Measurements from ENCODE around the gene TMEM238. TPM values are rescaled to one million over a fixed set of nuclear protein-coding genes. Genes with fewer than 3 reads are reported as not detected.

Gene TMEM238
- total and polyA plus RNA-seq, 4 donors = 0.94 to 2.4 TPM; not detected in 2

DNA sequence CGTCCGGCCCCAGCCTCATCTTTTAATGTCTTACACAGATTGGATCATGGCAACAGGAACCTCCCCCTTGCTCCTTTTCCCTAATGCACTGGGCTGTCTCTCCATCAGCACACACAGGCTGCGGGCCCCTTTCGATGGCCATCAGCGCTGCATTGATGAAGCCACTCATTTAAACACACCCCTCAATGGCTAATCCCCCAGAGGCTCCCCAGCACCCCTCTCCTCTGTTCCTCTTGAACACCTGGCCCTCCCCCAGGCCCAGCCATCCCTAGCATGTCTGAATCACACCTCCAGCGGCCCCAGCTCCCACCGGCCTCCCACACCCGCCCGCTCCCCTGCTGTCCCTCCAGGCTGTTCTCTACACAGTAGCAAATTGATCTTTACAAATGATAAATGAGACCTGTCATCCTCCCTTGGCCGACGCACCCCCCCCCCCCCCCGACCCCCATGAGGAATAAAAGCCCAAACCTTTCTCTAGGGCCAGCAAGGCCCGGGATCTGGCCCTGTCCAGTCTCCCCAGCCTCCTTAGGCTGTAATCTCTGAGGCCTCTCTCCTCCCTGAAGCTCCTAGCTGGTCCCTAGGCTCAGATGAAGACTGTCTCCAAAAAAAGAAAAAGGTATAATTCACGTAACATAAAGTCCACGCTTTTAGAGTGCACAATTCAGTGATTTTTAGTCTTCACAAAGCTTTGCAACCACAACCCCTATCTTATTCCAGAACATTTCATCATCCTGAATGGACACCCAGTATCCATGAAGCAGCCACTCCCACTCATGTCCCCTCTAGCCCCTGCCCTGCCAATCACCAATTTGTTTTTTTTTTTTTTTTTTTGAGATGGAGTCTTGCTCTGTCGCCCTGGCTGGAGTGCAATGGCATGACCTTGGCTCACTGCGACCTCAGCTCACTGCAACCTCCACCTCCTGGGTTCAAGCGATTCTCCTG lies 9.0 kb upstream of the TMEM238 start:
- DNase-seq = no peak
- Histone ChIP-seq H3K4me3 (ENCODE audit: low read length in 2 of 2) (no peak overlapping the region), H3K27ac (ENCODE audit: low read depth in 1 of 2, low read length in 2 of 2) (no peak overlapping the region), H3K4me1 (ENCODE audit: control insufficient read depth in 1 of 2, insufficient read depth in 2 of 2, low read length in 2 of 2) (no peaks in the 10 kb centered on the region), H3K36me3 (ENCODE audit: control insufficient read depth in 1 of 2, insufficient read depth in 2 of 2, low read length in 1 of 2) (no peaks in the 10 kb centered on the region), H3K27me3 (ENCODE audit: control insufficient read depth in 1 of 2, insufficient read depth in 2 of 2, low read length in 1 of 2) (no peaks in the 10 kb centered on the region), H3K9me3 (ENCODE audit: control insufficient read depth, low read length) (no peaks in the 10 kb centered on the region)
- no peak for ATAC-seq (ENCODE audit: low FRiP score)
- 61 to 65% methylated on average over 18 of the region's 18 CpGs for WGBS, 2 donors
- intact Hi-C loops (cut with DNase I) = no loop called here

GRCh38 chr19:55391702-55392615 lies 7.9 kb upstream of the TMEM238 start:
- Histone ChIP-seq H3K4me1 (ENCODE audit: control insufficient read depth in 1 of 2, insufficient read depth in 2 of 2, low read length in 2 of 2) (no peaks in the 10 kb centered on the region), H3K36me3 (ENCODE audit: control insufficient read depth in 1 of 2, insufficient read depth in 2 of 2, low read length in 1 of 2) (no peaks in the 10 kb centered on the region), H3K27me3 (ENCODE audit: control insufficient read depth in 1 of 2, insufficient read depth in 2 of 2, low read length in 1 of 2) (no peaks in the 10 kb centered on the region), H3K27ac (ENCODE audit: low read depth in 1 of 2, low read length in 2 of 2) (no peak overlapping the region), H3K9me3 (ENCODE audit: control insufficient read depth, low read length) (no peaks in the 10 kb centered on the region), H3K4me3 (ENCODE audit: low read length in 2 of 2) (no peak overlapping the region)
- intact Hi-C loops (cut with DNase I) = no loop called here
- DNase-seq (no peak), ATAC-seq (ENCODE audit: low FRiP score) (no peak)
- WGBS, 2 donors = 69 to 72% methylated on average over 18 of the region's 18 CpGs

- intact Hi-C loops (cut with DNase I) = no loop called here
- Histone ChIP-seq H3K9me3 (ENCODE audit: control insufficient read depth, low read length) (no peaks in the 10 kb centered on the region), H3K27ac (ENCODE audit: low read depth in 1 of 2, low read length in 2 of 2) (no peak overlapping the region), H3K27me3 (ENCODE audit: control insufficient read depth in 1 of 2, insufficient read depth in 2 of 2, low read length in 1 of 2) (no peaks in the 10 kb centered on the region), H3K36me3 (ENCODE audit: control insufficient read depth in 1 of 2, insufficient read depth in 2 of 2, low read length in 1 of 2) (no peaks in the 10 kb centered on the region), H3K4me1 (ENCODE audit: control insufficient read depth in 1 of 2, insufficient read depth in 2 of 2, low read length in 2 of 2) (no peaks in the 10 kb centered on the region), H3K4me3 (ENCODE audit: low read length in 2 of 2) (no peak overlapping the region)
- ATAC-seq (ENCODE audit: low FRiP score) (no peak), DNase-seq (no peak)
- WGBS, 2 donors = 75 to 78% methylated on average over 12 of the region's 12 CpGs
Observed at GRCh38 chr19:55391191-55391670, 7.1 kb upstream of the TMEM238 start.

DNA sequence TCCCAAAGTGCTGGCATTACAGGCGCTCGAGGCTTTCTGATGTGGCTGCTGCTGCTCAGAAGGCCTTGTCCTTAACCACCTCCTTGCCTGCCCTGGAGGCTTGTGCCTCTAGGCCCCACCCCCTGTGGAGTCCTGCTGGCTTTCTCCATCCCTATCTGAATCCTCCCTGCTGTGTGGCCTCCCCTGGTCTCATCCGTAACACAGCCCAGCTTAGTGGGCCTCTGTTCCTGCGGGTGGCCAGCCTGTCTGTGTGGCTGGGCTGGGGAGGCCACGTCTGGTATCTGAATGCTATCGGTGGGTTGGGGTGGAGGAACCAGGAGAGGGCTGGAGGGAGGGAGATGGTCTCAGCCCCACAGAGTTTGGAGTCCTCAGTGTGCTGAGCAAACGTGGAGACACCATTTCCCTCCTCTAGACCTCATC lies 6.4 kb upstream of the TMEM238 start:
- intact Hi-C loops (cut with DNase I) = no loop called here
- no peaks in the 10 kb centered on the region for H3K4me1 ChIP-seq (ENCODE audit: control insufficient read depth in 1 of 2, insufficient read depth in 2 of 2, low read length in 2 of 2)
- no peak overlapping the region for H3K27ac ChIP-seq (ENCODE audit: low read depth in 1 of 2, low read length in 2 of 2)
- DNase-seq (no peak), ATAC-seq (ENCODE audit: low FRiP score) (no peak)
- 70 to 72% methylated on average over 7 of the region's 7 CpGs for WGBS, 2 donors
- H3K9me3 ChIP-seq (ENCODE audit: control insufficient read depth, low read length) = no peaks in the 10 kb centered on the region
- peaks cover 0 to 2% of the 10 kb centered on the region in 2 donors for H3K27me3 ChIP-seq (ENCODE audit: control insufficient read depth in 1 of 2, insufficient read depth in 2 of 2, low read length in 1 of 2)
- no peak overlapping the region for H3K4me3 ChIP-seq (ENCODE audit: low read length in 2 of 2)
- no peaks in the 10 kb centered on the region for H3K36me3 ChIP-seq (ENCODE audit: control insufficient read depth in 1 of 2, insufficient read depth in 2 of 2, low read length in 1 of 2)

DNA sequence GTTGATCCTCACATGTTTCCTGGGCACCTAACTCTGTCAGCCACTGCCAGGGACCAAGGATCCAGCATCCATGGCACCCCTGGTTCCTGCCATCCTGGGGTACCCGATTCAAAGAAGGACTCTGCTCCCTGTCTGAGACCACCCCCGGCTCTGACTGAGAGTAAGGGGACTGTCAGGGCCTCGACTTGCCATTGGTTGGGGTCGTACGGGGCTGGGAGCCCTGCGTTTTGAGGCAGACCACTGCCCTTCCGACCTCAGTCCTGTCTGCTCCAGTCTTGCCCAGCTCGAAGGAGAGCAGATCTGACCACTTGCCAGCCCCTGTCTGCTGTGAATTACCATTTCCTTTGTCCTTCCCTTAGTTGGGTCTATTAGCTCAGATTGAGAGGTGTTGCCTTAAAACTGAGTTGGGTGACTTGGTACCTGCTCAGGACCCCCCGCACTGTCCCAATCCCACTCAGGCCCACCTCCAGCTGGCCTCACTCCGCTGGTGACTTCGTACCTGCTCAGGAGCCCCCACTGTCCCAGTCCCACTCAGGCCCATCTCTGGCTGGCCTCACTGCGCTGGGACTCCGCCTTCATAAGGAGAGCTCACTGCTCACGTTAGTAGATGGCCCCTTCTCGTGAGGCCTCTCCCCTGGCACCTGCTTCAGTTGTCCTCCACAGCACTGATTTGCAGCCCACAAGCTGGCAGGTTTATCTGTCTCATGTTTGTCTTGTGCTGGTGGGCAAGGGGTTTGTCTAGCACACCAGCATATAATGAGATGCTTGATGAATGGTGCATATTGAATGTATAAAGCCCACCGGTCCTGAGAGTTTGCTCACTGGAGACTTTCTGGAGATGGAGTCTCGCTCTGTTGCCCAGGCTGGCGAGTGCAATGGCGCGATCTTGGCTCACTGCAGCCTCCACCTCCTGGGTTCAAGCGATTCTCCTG lies 5.6 kb upstream of the TMEM238 start:
- no peak for ATAC-seq (ENCODE audit: low FRiP score)
- DNase-seq = peak in 1 of 2 donors; percentile 73
- no peak overlapping the region for H3K27ac ChIP-seq (ENCODE audit: low read depth in 1 of 2, low read length in 2 of 2)
- 77 to 78% methylated on average over 21 of the region's 21 CpGs for WGBS, 2 donors
- H3K36me3 ChIP-seq (ENCODE audit: control insufficient read depth in 1 of 2, insufficient read depth in 2 of 2, low read length in 1 of 2) = no peaks in the 10 kb centered on the region
- H3K4me1 ChIP-seq (ENCODE audit: control insufficient read depth in 1 of 2, insufficient read depth in 2 of 2, low read length in 2 of 2) = no peaks in the 10 kb centered on the region
- peaks cover 0 to 2% of the 10 kb centered on the region in 2 donors for H3K27me3 ChIP-seq (ENCODE audit: control insufficient read depth in 1 of 2, insufficient read depth in 2 of 2, low read length in 1 of 2)
- no peaks in the 10 kb centered on the region for H3K9me3 ChIP-seq (ENCODE audit: control insufficient read depth, low read length)
- intact Hi-C loops (cut with DNase I) = no loop called here
- no peak overlapping the region for H3K4me3 ChIP-seq (ENCODE audit: low read length in 2 of 2)

GRCh38 chr19:55387736-55388497 lies 3.8 kb upstream of the TMEM238 start:
- ATAC-seq (ENCODE audit: low FRiP score) = no peak
- H3K27ac ChIP-seq (ENCODE audit: low read depth in 1 of 2, low read length in 2 of 2) = no peak overlapping the region
- intact Hi-C loops (cut with DNase I) = no loop called here
- H3K36me3 ChIP-seq (ENCODE audit: control insufficient read depth in 1 of 2, insufficient read depth in 2 of 2, low read length in 1 of 2) = no peaks in the 10 kb centered on the region
- no peak overlapping the region for H3K4me3 ChIP-seq (ENCODE audit: low read length in 2 of 2)
- 82 to 83% methylated on average over 24 of the region's 24 CpGs for WGBS, 2 donors
- DNase-seq = no peak
- no peaks in the 10 kb centered on the region for H3K9me3 ChIP-seq (ENCODE audit: control insufficient read depth, low read length)
- H3K4me1 ChIP-seq (ENCODE audit: control insufficient read depth in 1 of 2, insufficient read depth in 2 of 2, low read length in 2 of 2) = no peaks in the 10 kb centered on the region
- peaks cover 0 to 2% of the 10 kb centered on the region in 2 donors for H3K27me3 ChIP-seq (ENCODE audit: control insufficient read depth in 1 of 2, insufficient read depth in 2 of 2, low read length in 1 of 2)

DNA sequence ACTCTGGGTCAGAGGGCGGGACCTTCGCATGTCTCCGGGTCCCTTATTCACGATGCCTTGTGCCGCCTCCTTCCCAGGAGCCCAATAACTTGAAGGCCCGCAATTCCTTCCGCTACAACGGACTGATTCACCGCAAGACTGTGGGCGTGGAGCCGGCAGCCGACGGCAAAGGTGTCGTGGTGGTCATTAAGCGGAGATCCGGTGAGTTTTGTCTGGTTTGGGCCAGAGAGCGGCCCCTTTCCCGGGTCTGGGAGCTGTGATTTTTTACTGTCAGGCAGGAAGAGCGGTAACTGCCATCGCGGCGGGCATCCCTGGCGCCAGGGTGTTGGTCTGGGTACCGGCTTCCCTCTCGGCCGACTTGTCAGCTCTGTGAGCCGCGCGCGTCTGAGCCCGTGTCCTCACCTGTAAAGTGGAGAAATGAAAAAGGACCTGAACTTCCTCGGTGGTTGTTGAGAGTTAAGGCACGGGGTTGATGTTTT lies 2.4 kb upstream of the TMEM238 start:
- ATAC-seq (ENCODE audit: low FRiP score) (no peak), DNase-seq (no peak)
- Histone ChIP-seq H3K27me3 (ENCODE audit: control insufficient read depth in 1 of 2, insufficient read depth in 2 of 2, low read length in 1 of 2) (peaks cover 0 to 2% of the 10 kb centered on the region in 2 donors), H3K36me3 (ENCODE audit: control insufficient read depth in 1 of 2, insufficient read depth in 2 of 2, low read length in 1 of 2) (no peaks in the 10 kb centered on the region), H3K27ac (ENCODE audit: low read depth in 1 of 2, low read length in 2 of 2) (no peak overlapping the region), H3K4me3 (ENCODE audit: low read length in 2 of 2) (peak overlapping the region; percentile 66 to 76), H3K9me3 (ENCODE audit: control insufficient read depth, low read length) (no peaks in the 10 kb centered on the region), H3K4me1 (ENCODE audit: control insufficient read depth in 1 of 2, insufficient read depth in 2 of 2, low read length in 2 of 2) (no peaks in the 10 kb centered on the region)
- WGBS, 2 donors = 1 to 2% methylated on average over 33 of the region's 33 CpGs
- intact Hi-C loops (cut with DNase I) = no loop called here

Data from aorta (tissue), 5 donors.